Measurements from ENCODE around the gene FJX1. TPM values are rescaled to one million over a fixed set of nuclear protein-coding genes. Genes with fewer than 3 reads are reported as not detected.

Gene FJX1
- total RNA-seq, 1 experiment from 2014 or later, result 71.4 TPM

GRCh38 chr11:35579557-35580396 is 38.5 kb upstream of the FJX1 start:
- intact Hi-C loops (cut with micrococcal nuclease), result loop anchor here (1.0 to 2.0 kb wide), 4 partner anchors 13 to 430 kb away; no protein-coding TSS in a partner anchor
- H3K4me1 ChIP-seq (ENCODE audit: insufficient read depth, low read length), result peaks cover 33% of the 10 kb centered on the region
- no peaks in the 10 kb centered on the region for H3K9me3 ChIP-seq (ENCODE audit: low read length)
- ChIA-PET CTCF (no interaction called here), POLR2A (ENCODE audit: unreplicated experiment) (interaction anchor here (0.6 kb wide), 1 partner anchor 1947 kb away, joined by 5 read pairs; no protein-coding TSS in a partner anchor)
- H3K9ac ChIP-seq (ENCODE audit: low read length), result peak overlapping the region; percentile 43
- H3K27me3 ChIP-seq (ENCODE audit: low read length), result no peaks in the 10 kb centered on the region
- ATAC-seq, result peak; percentile 82
- no peak for TF ChIP-seq EZH2 (IDR thresholded peaks at IDR 0.05; ENCODE audit: low read length, unreplicated experiment)
- TF ChIP-seq EZH2phosphoT487 (IDR thresholded peaks at IDR 0.05; ENCODE audit: borderline replicate concordance, low read length), result no peak
- TF ChIP-seq CTCF (conservative IDR thresholded peaks at IDR 0.05; ENCODE audit: low read depth, low read length), result no peak
- peak overlapping the region; percentile 54; the same call in 1 of the 2 replicates for H3K4me3 ChIP-seq (ENCODE audit: low read length)
- peak overlapping the region; percentile 84 for H3K27ac ChIP-seq (ENCODE audit: low read length)
- H2AFZ ChIP-seq (ENCODE audit: low read length), result peak overlapping the region; percentile 63
- no TSS peak for BruUV-seq (replicated peaks)
- H4K20me1 ChIP-seq (ENCODE audit: low read length), result no peaks in the 10 kb centered on the region
- H3K4me2 ChIP-seq (ENCODE audit: low read length), result peak overlapping the region; percentile 81
- H3F3A ChIP-seq (ENCODE audit: low read length, unreplicated experiment), result no peaks in the 10 kb centered on the region
- H3K36me3 ChIP-seq (ENCODE audit: low read depth, low read length), result no peaks in the 10 kb centered on the region
- H3K9me2 ChIP-seq (replicated peaks; ENCODE audit: low read length), result no peaks in the 10 kb centered on the region
- H3K79me2 ChIP-seq (ENCODE audit: low read length), result no peaks in the 10 kb centered on the region
- peak; percentile 86 for DNase-seq

- H3K4me1 ChIP-seq (ENCODE audit: insufficient read depth, low read length), result peaks cover 38% of the 10 kb centered on the region
- no peaks in the 10 kb centered on the region for H3K36me3 ChIP-seq (ENCODE audit: low read depth, low read length)
- no peak overlapping the region for H2AFZ ChIP-seq (ENCODE audit: low read length)
- H3K27me3 ChIP-seq (ENCODE audit: low read length), result no peaks in the 10 kb centered on the region
- peak overlapping the region; percentile 84 for H3K27ac ChIP-seq (ENCODE audit: low read length)
- intact Hi-C loops (cut with micrococcal nuclease), result no loop called here
- H3K9me3 ChIP-seq (ENCODE audit: low read length), result no peaks in the 10 kb centered on the region
- no peaks in the 10 kb centered on the region for H3K79me2 ChIP-seq (ENCODE audit: low read length)
- no peak for ATAC-seq
- POLR2A ChIA-PET (ENCODE audit: unreplicated experiment), result no interaction called here
- H3K4me2 ChIP-seq (ENCODE audit: low read length), result peak overlapping the region; percentile 81
- no peaks in the 10 kb centered on the region for H3K9me2 ChIP-seq (replicated peaks; ENCODE audit: low read length)
- H3K9ac ChIP-seq (ENCODE audit: low read length), result peak overlapping the region; percentile 43
- BruUV-seq (replicated peaks), result no TSS peak
- no peaks in the 10 kb centered on the region for H3F3A ChIP-seq (ENCODE audit: low read length, unreplicated experiment)
- H3K4me3 ChIP-seq (ENCODE audit: low read length), result no peak overlapping the region
- DNase-seq, result no peak
- CTCF ChIA-PET, result no interaction called here
- no peaks in the 10 kb centered on the region for H4K20me1 ChIP-seq (ENCODE audit: low read length)
- no peak for TF ChIP-seq EZH2phosphoT487 (IDR thresholded peaks at IDR 0.05; ENCODE audit: borderline replicate concordance, low read length)
Measured at GRCh38 chr11:35580397-35580781, 37.9 kb upstream of the FJX1 start.

- Histone ChIP-seq H3K79me2 (ENCODE audit: low read length) (no peaks in the 10 kb centered on the region), H3K4me3 (ENCODE audit: low read length) (no peak overlapping the region), H3K9me2 (replicated peaks; ENCODE audit: low read length) (no peaks in the 10 kb centered on the region), H3K9me3 (ENCODE audit: low read length) (no peaks in the 10 kb centered on the region), H3K4me2 (ENCODE audit: low read length) (no peak overlapping the region), H2AFZ (ENCODE audit: low read length) (no peak overlapping the region), H3F3A (ENCODE audit: low read length, unreplicated experiment) (no peaks in the 10 kb centered on the region), H4K20me1 (ENCODE audit: low read length) (no peaks in the 10 kb centered on the region), H3K27ac (ENCODE audit: low read length) (no peak overlapping the region), H3K4me1 (ENCODE audit: insufficient read depth, low read length) (peaks cover 39% of the 10 kb centered on the region), H3K36me3 (ENCODE audit: low read depth, low read length) (no peaks in the 10 kb centered on the region), H3K9ac (ENCODE audit: low read length) (no peak overlapping the region), H3K27me3 (ENCODE audit: low read length) (no peaks in the 10 kb centered on the region)
- TF ChIP-seq EZH2 (IDR thresholded peaks at IDR 0.05; ENCODE audit: low read length, unreplicated experiment) (no peak), EZH2phosphoT487 (IDR thresholded peaks at IDR 0.05; ENCODE audit: borderline replicate concordance, low read length) (no peak), CTCF (conservative IDR thresholded peaks at IDR 0.05; ENCODE audit: low read depth, low read length) (no peak)
- CTCF ChIA-PET, result no interaction called here
- POLR2A ChIA-PET (ENCODE audit: unreplicated experiment), result no interaction called here
- no TSS peak for BruUV-seq (replicated peaks)
- DNase-seq (no peak), ATAC-seq (no peak)
- intact Hi-C loops (cut with micrococcal nuclease), result no loop called here
Measured at GRCh38 chr11:35582033-35582432, 36.2 kb upstream of the FJX1 start.

Measured in PC-3 (cell line).